Measurements from ENCODE around the gene PTTG1.

DNA sequence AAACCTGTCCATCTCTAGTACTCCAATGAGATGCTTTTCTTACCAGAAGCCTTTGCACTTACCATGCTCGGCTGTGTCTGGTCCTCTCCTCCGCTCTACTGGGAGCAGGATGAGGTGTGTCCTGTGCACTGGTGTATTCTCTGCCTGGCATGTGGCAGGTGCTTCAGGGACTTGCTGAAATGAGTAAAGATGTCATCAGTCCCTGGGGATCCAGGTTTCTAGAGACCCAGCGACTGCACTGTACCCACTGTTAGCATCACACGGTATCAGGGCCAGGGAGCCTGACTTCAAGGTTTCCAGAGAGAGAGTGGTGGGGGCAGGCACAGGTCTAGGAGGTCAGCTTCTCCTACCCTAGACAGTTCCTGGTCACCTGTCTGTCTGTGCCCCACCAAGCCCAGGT is 10.5 kb downstream of the PTTG1 start:
- no peak for TF ChIP-seq EZH2phosphoT487 (IDR thresholded peaks at IDR 0.05; ENCODE audit: borderline replicate concordance)
- TF ChIP-seq, protein P1, sequence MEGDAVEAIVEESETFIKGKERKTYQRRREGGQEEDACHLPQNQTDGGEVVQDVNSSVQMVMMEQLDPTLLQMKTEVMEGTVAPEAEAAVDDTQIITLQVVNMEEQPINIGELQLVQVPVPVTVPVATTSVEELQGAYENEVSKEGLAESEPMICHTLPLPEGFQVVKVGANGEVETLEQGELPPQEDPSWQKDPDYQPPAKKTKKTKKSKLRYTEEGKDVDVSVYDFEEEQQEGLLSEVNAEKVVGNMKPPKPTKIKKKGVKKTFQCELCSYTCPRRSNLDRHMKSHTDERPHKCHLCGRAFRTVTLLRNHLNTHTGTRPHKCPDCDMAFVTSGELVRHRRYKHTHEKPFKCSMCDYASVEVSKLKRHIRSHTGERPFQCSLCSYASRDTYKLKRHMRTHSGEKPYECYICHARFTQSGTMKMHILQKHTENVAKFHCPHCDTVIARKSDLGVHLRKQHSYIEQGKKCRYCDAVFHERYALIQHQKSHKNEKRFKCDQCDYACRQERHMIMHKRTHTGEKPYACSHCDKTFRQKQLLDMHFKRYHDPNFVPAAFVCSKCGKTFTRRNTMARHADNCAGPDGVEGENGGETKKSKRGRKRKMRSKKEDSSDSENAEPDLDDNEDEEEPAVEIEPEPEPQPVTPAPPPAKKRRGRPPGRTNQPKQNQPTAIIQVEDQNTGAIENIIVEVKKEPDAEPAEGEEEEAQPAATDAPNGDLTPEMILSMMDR (conservative IDR thresholded peaks at IDR 0.05; ENCODE audit: low read length): no peak
